Activated CD8-positive, alpha-beta T cell treated with anti-CD3 and anti-CD28 coated beads for 36 hours (primary cell): ENCODE data around the gene SMTN. TPM values are rescaled to one million over a fixed set of nuclear protein-coding genes. Genes with fewer than 3 reads are reported as not detected.
"Not testable (repeated sequence)": the region's sequence is repeated elsewhere in the genome, so short reads cannot be mapped to it uniquely, and the experiment has no call there.

ENCODE experiments used
- ATAC-seq: fragments of 200-7000 bp; cut with Tn5 transposase; one replicate; pipeline ENCODE4 v1.10.0; 2021; ENCODE audit warnings: mild to moderate bottlenecking, moderate library complexity
- CTCF ChIA-PET: fragments of 350-600 bp; sonication (Branson Sonifier 250); formaldehyde crosslinking; loops from one replicate; lab custom pipeline; 2021; ENCODE audit warnings: antibody characterized with exemption; lab: Charles Lee
- POLR2A ChIA-PET: fragments of 350-600 bp; sonication (Branson Sonifier 250); formaldehyde crosslinking; loops from one replicate; lab custom pipeline; 2021; ENCODE audit warnings: antibody characterized with exemption; lab: Charles Lee
- DNase-seq: peaks from one replicate; pipeline ENCODE4 v3.0.0-alpha.2; 2020
- H3K27ac Mint-ChIP-seq: one replicate; pipeline ENCODE4 v1.8.0; 2021; ENCODE audit warnings: mild to moderate bottlenecking, mixed read lengths
- H3K27me3 Mint-ChIP-seq: one replicate; pipeline ENCODE4 v1.8.0; 2021; ENCODE audit warnings: mixed read lengths
- H3K36me3 Mint-ChIP-seq: one replicate; pipeline ENCODE4 v1.8.0; 2021; ENCODE audit warnings: low read depth, mixed read lengths
- H3K4me1 Mint-ChIP-seq: one replicate; pipeline ENCODE4 v1.8.0; 2021; ENCODE audit warnings: low read depth, mixed read lengths
- H3K4me3 Mint-ChIP-seq: one replicate; pipeline ENCODE4 v1.8.0; 2021; ENCODE audit warnings: mild to moderate bottlenecking, moderate library complexity, mixed read lengths
- H3K9me3 Mint-ChIP-seq: one replicate; pipeline ENCODE4 v1.8.0; 2021; ENCODE audit warnings: mixed read lengths
- CTCF ChIP-seq: fragments of 200-600 bp; IDR thresholded peaks from one replicate; pipeline ENCODE4 v1.8.0; 2022; ENCODE audit warnings: antibody characterized with exemption, mild to moderate bottlenecking
- intact Hi-C: fragments of 100-400 bp; cut with micrococcal nuclease; formaldehyde crosslinking; loops from one replicate; pipeline ENCODE4 v1.10.0; 2022
- total RNA-seq, 2 experiments: library from RNA; stranded (reverse); gene quantifications; one replicate each; pipeline ENCODE4 v1.2.3, GENCODE V29; 2021

SMTN gene
- total RNA-seq, 2 experiments from 2014 or later: 32.0 to 36.3 TPM

- intact Hi-C loops, H3K27ac Mint-ChIP-seq, H3K27me3 Mint-ChIP-seq, ATAC-seq, H3K36me3 Mint-ChIP-seq, POLR2A ChIA-PET, H3K4me3 Mint-ChIP-seq, H3K4me1 Mint-ChIP-seq, DNase-seq, H3K9me3 Mint-ChIP-seq: not testable (repeated sequence)
- CTCF ChIA-PET: interaction anchor here (1.7 kb wide), 1 partner anchor 12 kb away, joined by 4 read pairs; no protein-coding TSS in a partner anchor
These were observed 7.5 kb upstream of the SMTN start for GRCh38 chr22:31073545-31074145.

GRCh38 chr22:31075961-31076360 lies 5.2 kb upstream of the SMTN start:
- POLR2A ChIA-PET: no interaction called here
- no peak for ATAC-seq

GRCh38 chr22:31077681-31078080 lies 3.4 kb upstream of the SMTN start:
- Mint-ChIP-seq H3K4me3 (no peak overlapping the region), H3K27me3 (peaks cover 3% of the 10 kb centered on the region), H3K36me3 (peaks cover 2% of the 10 kb centered on the region), H3K4me1 (peaks cover 16% of the 10 kb centered on the region), H3K9me3 (no peaks in the 10 kb centered on the region), H3K27ac (no peak overlapping the region)
- ATAC-seq: no peak
- POLR2A ChIA-PET: no interaction called here
- no peak for TF ChIP-seq CTCF
- CTCF ChIA-PET: no interaction called here
- no peak for DNase-seq
- intact Hi-C loops: no loop called here

More at GRCh38 chr22:31075961-31076360, 5.2 kb upstream of the SMTN start:
- CTCF ChIA-PET: no interaction called here
- no peaks in the 10 kb centered on the region for H3K9me3 Mint-ChIP-seq
- no peak for TF ChIP-seq CTCF
- intact Hi-C loops: no loop called here
- peaks cover 3% of the 10 kb centered on the region for H3K27me3 Mint-ChIP-seq
- no peak overlapping the region for H3K27ac Mint-ChIP-seq
- DNase-seq: no peak
- H3K4me3 Mint-ChIP-seq: no peak overlapping the region
- H3K36me3 Mint-ChIP-seq: no peaks in the 10 kb centered on the region
- peaks cover 3% of the 10 kb centered on the region for H3K4me1 Mint-ChIP-seq

GRCh38 chr22:31078389-31078788 lies 2.7 kb upstream of the SMTN start:
- not testable (repeated sequence) for DNase-seq, ATAC-seq
- CTCF ChIA-PET: interaction anchor here (3.3 kb wide), 1 partner anchor 158 kb away, joined by 10 read pairs; no protein-coding TSS in a partner anchor

GRCh38 chr22:31079095-31079642 lies 1.9 kb upstream of the SMTN start:
- no peak for ATAC-seq
- Mint-ChIP-seq H3K4me3 (no peak overlapping the region), H3K36me3 (peaks cover 2% of the 10 kb centered on the region), H3K4me1 (peaks cover 22% of the 10 kb centered on the region), H3K27me3 (no peaks in the 10 kb centered on the region), H3K27ac (no peak overlapping the region), H3K9me3 (no peaks in the 10 kb centered on the region)
- ChIA-PET POLR2A (interaction anchor here (8.1 kb wide), 1 partner anchor 110 kb away, joined by 52 read pairs; the partner anchor contains the start of genes MORC2 and TUG1), CTCF (interaction anchor here (1.0 to 3.3 kb wide), 2 partner anchors 131 to 159 kb away, joined by 3 to 10 read pairs; no protein-coding TSS in a partner anchor)
- DNase-seq: no peak
- TF ChIP-seq CTCF: no peak
- intact Hi-C loops: no loop called here

More at GRCh38 chr22:31078389-31078788, 2.7 kb upstream of the SMTN start:
- intact Hi-C loops, H3K27me3 Mint-ChIP-seq, H3K4me3 Mint-ChIP-seq, H3K36me3 Mint-ChIP-seq, H3K9me3 Mint-ChIP-seq, H3K27ac Mint-ChIP-seq: not testable (repeated sequence)
- POLR2A ChIA-PET: interaction anchor here (8.1 kb wide), 1 partner anchor 109 kb away, joined by 52 read pairs; the partner anchor contains the start of genes MORC2 and TUG1
- H3K4me1 Mint-ChIP-seq: peaks cover 21% of the 10 kb centered on the region
